ENCODE results near the gene MYH8.

The MYH8 gene

DNA sequence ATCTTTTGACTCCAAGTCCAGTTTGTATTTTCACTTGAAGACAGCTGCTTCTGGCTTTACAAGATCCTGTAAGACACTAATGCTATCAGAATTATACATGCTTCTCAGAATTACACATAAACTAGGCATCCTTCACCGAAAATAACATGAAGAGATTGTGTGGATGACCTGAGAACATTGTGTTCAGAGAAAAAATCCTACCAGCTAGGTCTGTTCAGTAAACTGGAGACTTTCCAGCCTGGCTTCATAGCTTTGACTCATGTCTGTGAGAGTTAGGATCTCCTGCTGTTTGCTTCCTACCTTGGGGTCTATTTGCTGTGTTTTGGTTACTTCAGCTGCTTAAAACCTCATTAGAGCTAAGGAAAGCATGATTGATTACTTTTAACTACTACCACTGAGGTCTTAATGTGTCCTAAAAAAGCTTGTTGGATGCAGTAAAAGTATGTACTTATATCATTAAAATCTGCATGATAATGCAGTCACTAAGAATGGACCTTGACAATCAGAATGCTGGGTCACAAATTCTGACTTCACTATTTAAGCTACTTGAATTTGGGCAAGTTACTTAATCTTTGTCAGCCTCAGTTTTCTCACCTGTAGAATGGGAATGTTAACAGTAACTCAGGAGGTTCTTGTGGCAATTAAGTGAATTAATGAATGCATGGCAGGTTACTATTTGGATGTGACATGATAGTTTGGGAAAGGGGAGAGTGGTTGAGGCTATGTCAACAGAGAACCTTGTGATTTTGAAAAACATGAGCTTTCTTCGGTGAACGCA is 40.9 kb downstream of the MYH8 start:
- no peak for DNase-seq

DNA sequence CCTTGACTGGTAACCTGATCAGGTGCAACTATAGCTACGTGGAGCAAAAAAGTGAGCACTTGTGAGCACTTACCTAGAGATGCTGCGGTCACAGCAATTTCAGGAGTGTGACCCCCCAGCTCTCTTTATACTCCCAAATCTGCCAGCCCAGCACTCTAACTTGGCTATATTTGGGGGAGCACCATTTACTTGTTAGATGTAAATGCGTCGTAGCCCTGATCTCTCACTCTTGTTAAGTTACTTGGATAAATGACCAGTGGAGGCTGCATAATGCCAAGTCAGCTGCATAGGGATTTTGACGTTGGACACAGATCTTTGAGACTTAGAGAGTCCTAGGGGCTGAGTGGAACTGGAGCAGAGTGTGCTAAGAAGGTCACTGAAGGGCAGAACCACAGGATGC is 48.8 kb downstream of the MYH8 start, which contains the start of gene MYH13:
MYH13 (minus strand) TSS at position 101 of the 400 bp plus-strand sequence. CDS start 8,476 bp downstream, outside the sequence.
- DNase-seq = no peak

DNA sequence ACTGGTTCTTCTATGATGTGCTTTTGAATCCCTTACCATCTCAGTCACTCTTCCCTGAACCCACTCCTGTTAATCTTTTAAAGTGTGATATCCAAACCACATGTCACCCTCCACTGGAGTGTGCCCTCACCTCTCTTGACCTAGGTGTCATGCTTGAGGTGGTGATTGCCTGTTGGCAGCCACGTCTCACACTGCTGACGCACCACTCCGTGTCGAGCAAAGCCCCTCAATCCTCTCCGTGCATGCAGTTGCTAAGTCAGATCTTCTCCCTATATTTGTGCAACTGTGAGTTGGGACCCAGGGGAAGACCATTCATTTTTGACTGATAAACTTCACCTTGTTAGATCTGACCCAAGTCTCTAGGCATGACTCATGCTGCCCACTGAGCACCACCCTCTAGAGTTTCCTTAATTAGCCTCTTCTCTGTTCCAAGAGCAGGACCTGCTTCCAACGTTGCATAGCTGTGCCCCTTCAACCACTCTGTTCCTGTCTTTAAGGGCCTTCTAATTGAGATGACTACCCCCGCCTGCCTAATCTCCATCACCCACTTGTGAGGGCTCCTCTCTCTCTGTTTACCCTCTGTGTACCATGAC is 51.6 kb downstream of the MYH8 start:
- DNase-seq = no peak

DNA sequence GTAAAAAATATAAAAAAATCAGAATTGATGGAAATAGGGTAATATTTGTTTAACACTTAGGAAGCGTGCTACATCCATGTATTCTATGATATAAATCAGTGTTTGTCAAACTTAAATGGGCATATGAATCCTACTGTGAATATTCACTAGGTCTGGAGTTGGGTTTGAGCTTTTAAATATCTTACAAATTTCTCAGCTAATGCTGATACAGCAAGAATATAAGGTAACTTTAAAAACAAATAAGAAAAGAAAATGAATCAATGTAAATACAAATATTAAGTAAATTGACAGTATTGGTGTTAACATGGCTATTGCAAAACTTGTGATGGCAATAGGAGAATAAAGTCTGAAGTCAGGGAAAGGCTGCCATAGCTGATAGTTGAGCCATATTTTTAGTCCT is 52.5 kb downstream of the MYH8 start:
- no peak for DNase-seq

DNA sequence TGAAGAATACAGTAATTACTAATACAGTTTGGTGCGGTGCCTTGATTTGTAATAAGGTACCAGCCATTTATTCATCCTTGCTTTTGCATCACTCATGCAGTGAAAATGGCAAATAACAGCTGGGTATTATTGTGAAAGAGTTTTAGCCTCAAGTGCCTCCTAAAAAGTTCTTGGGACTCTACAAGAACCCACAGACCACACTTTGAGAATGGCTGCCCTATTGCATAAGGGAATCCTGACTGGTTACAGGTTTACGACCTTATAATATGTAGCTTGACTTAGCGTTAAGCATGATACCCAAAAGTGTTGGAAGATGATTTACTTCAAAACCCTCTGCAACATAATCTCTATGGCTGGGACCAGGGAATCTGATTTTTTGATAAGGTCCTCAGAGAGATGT is 53.2 kb downstream of the MYH8 start:
- no peak for DNase-seq

DNA sequence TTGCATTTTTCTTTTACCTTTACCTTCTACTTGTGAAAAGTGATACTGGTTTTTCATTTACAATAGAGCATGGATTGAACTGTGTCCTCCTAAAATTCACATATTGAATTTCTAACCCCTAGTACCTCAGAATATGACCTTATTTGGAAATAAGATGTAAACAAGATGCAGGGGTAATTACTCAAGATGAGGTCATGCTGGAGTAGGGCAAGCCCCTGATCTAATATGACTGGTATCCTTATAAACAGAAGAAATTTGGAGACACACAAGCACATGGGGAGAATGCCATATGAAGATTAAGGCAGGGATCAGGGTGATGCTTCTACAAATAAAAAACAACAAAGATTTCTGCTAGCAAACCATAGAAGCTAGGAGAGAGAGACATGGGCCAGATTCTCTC is 61.2 kb downstream of the MYH8 start:
- no peak for DNase-seq

DNA sequence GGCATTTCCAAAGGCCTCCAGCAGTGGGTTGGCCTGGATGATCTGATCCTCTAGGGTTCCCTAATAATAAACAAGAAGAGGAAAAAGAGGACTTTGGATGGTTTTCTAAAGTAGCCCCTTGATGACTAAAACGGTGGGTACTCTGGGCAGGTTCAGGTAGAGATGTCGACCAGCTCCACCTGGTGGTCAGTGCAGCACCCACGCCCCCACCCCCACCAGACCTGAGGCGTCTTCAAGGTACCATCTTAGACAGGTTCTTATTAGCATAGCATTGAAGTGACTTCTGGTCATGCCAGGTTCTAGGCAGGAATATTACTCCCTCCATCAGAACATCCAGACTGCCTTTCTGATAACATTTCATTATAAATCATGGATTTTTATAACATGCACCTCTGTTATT is 64.0 kb downstream of the MYH8 start:
- DNase-seq = no peak

DNA sequence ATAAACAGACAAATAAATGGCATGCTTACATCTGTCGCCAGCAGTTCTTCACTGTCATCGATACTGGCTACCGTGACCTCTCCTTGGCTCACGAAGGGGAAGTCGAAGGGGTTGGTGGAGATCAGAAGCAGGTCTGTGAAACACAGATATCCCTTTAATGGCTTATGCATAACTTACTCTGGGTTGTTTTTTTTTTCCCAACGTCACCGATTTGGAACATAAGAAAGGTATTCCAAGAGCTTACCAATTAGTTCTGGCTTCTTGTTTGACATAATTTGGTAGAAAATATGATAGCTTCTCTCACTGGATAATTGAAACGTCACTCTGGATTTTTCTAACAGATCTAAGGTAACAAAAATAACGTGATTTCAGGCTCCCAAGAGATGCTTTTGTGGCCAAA is 67.1 kb downstream of the MYH8 start:
- DNase-seq = no peak

DNA sequence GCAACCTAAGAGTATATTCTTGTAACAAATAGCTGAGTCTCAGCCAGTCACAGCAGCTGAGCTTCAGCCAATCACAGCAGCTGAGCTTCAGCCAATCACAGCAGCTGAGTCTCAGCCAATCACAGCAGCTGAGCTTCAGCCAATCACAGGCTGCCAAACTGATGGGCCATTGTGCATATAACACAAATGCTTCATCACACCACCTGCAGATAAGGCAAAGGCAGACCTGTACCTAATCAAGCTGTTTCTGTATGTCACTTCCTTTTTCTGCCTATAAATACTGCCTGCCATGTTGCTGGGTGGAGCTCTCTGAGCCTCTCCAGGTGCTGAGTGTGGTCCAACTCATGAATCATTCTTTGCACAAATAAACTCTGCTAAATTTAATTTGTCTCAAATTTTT is 68.9 kb downstream of the MYH8 start:
- no peak for DNase-seq

DNA sequence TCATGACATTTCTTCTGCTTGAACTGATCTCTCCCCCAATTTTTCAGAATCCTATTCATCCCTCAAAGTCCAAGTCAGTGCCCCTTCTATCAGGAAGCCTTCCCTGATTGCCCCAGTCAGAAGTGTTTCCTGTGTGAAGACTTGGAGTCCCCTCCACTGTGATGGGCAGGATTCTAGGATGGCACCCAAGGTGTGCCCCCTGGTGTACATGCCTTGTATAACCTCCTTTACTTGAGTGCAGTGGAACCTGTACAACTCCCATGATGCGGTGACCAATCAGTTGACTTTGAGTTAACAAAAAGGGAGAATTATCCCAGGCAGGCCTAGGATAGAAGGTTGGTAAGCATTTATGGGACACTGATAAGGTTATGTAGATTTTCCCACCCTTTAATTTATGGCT is 72.3 kb downstream of the MYH8 start:
- DNase-seq = no peak

DNA sequence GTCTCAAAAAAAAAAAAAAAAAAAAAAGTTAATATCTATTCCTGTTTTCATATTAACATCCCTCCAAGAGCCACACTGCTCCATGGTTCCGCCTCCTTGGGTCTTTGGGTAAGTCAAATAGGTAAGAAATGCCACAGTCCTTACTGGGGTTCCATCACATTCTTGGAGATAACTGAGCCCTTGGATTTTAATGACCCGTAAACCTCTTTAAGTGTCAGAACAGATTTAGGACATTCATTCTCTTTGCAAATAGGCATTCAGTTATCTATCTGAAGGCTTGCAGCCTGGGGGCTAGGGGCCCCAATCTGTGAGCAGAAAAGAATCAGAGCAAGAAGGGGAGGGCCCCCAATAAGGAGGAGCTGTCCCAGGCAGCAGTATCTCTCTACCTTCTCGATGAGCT is 76.9 kb downstream of the MYH8 start:
- no peak for DNase-seq
